ENCODE measurements around the gene APBA2.

- TF ChIP-seq POLR2AphosphoS5 (IDR thresholded peaks at IDR 0.05) (no peak), POLR2A (IDR thresholded peaks at IDR 0.05) (no peak)
Observed at GRCh38 chr15:28990390-28990789, 104.6 kb downstream of the APBA2 start.

Measured in stomach (tissue), 4 donors.